ENCODE data around the gene KLHL6. TPM values are rescaled to one million over a fixed set of nuclear protein-coding genes. Genes with fewer than 3 reads are reported as not detected.
"Not testable (repeated sequence)": the region's sequence is repeated elsewhere in the genome, so short reads cannot be mapped to it uniquely, and the experiment has no call there.

The KLHL6 gene
- total RNA-seq, 4 donors from 2014 or later, result 0.10 to 1.4 (median 0.39) TPM

- TF ChIP-seq POLR2AphosphoS5 (IDR thresholded peaks at IDR 0.05) (no peak), CTCF (IDR thresholded peaks at IDR 0.05) (no peak), EP300 (IDR thresholded peaks at IDR 0.05) (no peak), POLR2A (IDR thresholded peaks at IDR 0.05) (no peak)
- H3K36me3 ChIP-seq, result no peaks in the 10 kb centered on the region
- H3K27me3 ChIP-seq, result no peaks in the 10 kb centered on the region
- H3K4me1 ChIP-seq, result no peaks in the 10 kb centered on the region
- no peaks in the 10 kb centered on the region for H3K9me3 ChIP-seq
- no peak overlapping the region for H3K4me3 ChIP-seq
- 81% methylated on average over 4 of the region's 4 CpGs for WGBS
- no peak for DNase-seq (ENCODE audit: low spot score in 2 of 2)
- no peak overlapping the region for H3K27ac ChIP-seq
These were observed 71.0 kb downstream of the KLHL6 start for GRCh38 chr3:183484431-183485075.

- Histone ChIP-seq H3K9me3 (no peaks in the 10 kb centered on the region), H3K27ac (no peak overlapping the region), H3K36me3 (no peaks in the 10 kb centered on the region), H3K27me3 (no peaks in the 10 kb centered on the region), H3K4me3 (no peak overlapping the region), H3K4me1 (peaks cover 4% of the 10 kb centered on the region)
- WGBS, result 34% methylated on average over 8 of the region's 8 CpGs
- TF ChIP-seq POLR2A (IDR thresholded peaks at IDR 0.05) (no peak), CTCF (IDR thresholded peaks at IDR 0.05) (no peak), EP300 (IDR thresholded peaks at IDR 0.05) (no peak), POLR2AphosphoS5 (IDR thresholded peaks at IDR 0.05) (no peak)
- no peak for DNase-seq (ENCODE audit: low spot score in 2 of 2)
These were observed 73.9 kb downstream of the KLHL6 start for GRCh38 chr3:183481582-183481981.

GRCh38 chr3:183478501-183478900 lies 77.0 kb downstream of the KLHL6 start:
- Histone ChIP-seq H3K27ac (no peak overlapping the region), H3K27me3 (no peaks in the 10 kb centered on the region), H3K4me3 (no peak overlapping the region), H3K4me1 (peaks cover 4% of the 10 kb centered on the region), H3K9me3 (no peaks in the 10 kb centered on the region), H3K36me3 (no peaks in the 10 kb centered on the region)
- no peak for TF ChIP-seq POLR2AphosphoS5 (IDR thresholded peaks at IDR 0.05)
- no peak for TF ChIP-seq POLR2A (IDR thresholded peaks at IDR 0.05)
- no peak for TF ChIP-seq EP300 (IDR thresholded peaks at IDR 0.05)
- no peak for TF ChIP-seq CTCF (IDR thresholded peaks at IDR 0.05)
- 78% methylated on average over 10 of the region's 10 CpGs for WGBS
- DNase-seq (ENCODE audit: low spot score in 2 of 2), result peak in 1 of 2 donors; percentile 51

GRCh38 chr3:183477801-183478456 lies 77.6 kb downstream of the KLHL6 start:
- no peak overlapping the region for H3K27ac ChIP-seq
- DNase-seq (ENCODE audit: low spot score in 2 of 2), result peak in 1 of 2 donors; percentile 31
- H3K4me3 ChIP-seq, result no peak overlapping the region
- 42% methylated on average over 8 of the region's 8 CpGs for WGBS
- no peaks in the 10 kb centered on the region for H3K9me3 ChIP-seq
- TF ChIP-seq POLR2AphosphoS5 (IDR thresholded peaks at IDR 0.05) (no peak), EP300 (IDR thresholded peaks at IDR 0.05) (no peak), POLR2A (IDR thresholded peaks at IDR 0.05) (no peak), CTCF (IDR thresholded peaks at IDR 0.05) (no peak)
- H3K4me1 ChIP-seq, result peaks cover 4% of the 10 kb centered on the region
- no peaks in the 10 kb centered on the region for H3K36me3 ChIP-seq
- H3K27me3 ChIP-seq, result no peaks in the 10 kb centered on the region

GRCh38 chr3:183475764-183476162 lies 79.7 kb downstream of the KLHL6 start:
- WGBS, result 94% methylated on average over 1 of the region's 1 CpG
- not testable (repeated sequence) for H3K27me3 ChIP-seq; DNase-seq (ENCODE audit: low spot score in 2 of 2); H3K27ac ChIP-seq; H3K9me3 ChIP-seq; H3K36me3 ChIP-seq; H3K4me3 ChIP-seq; H3K4me1 ChIP-seq

All from suprapubic skin (tissue), 4 donors.